ENCODE results near the gene ANKRD53. TPM values are rescaled to one million over a fixed set of nuclear protein-coding genes. Genes with fewer than 3 reads are reported as not detected.

Gene ANKRD53
- total RNA-seq, 1 experiment from 2014 or later: not detected

GRCh38 chr2:70964596-70965386 lies 13.6 kb upstream of the ANKRD53 start:
- DNase-seq (ENCODE audit: low read depth): peak; percentile 75

GRCh38 chr2:70965506-70965905 lies 12.9 kb upstream of the ANKRD53 start:
- no peak for DNase-seq (ENCODE audit: low read depth)

- no peak for DNase-seq (ENCODE audit: low read depth)
These were observed 11.7 kb upstream of the ANKRD53 start for GRCh38 chr2:70966681-70967080.

GRCh38 chr2:70967189-70967588 lies 11.2 kb upstream of the ANKRD53 start:
- no peak for DNase-seq (ENCODE audit: low read depth)

GRCh38 chr2:70974592-70974991 lies 3.8 kb upstream of the ANKRD53 start:
- DNase-seq (ENCODE audit: low read depth): no peak

- no peak for DNase-seq (ENCODE audit: low read depth)
These were observed 3.2 kb upstream of the ANKRD53 start for GRCh38 chr2:70975237-70975636.

GRCh38 chr2:70977605-70978205 lies 725 bp upstream of the ANKRD53 start:
- peak; percentile 67 for DNase-seq (ENCODE audit: low read depth)

GRCh38 chr2:70979180-70979488 lies 704 bp downstream of the ANKRD53 start:
- no peak for DNase-seq (ENCODE audit: low read depth)

GRCh38 chr2:70979626-70980025 lies 1.2 kb downstream of the ANKRD53 start:
- no peak for DNase-seq (ENCODE audit: low read depth)

- no peak for DNase-seq (ENCODE audit: low read depth)
These were observed 3.0 kb downstream of the ANKRD53 start for GRCh38 chr2:70981421-70981820.

- no peak for DNase-seq (ENCODE audit: low read depth)
These were observed 3.7 kb downstream of the ANKRD53 start for GRCh38 chr2:70981866-70982810.

- DNase-seq (ENCODE audit: low read depth): no peak
These were observed 4.5 kb downstream of the ANKRD53 start for GRCh38 chr2:70982971-70983370.

GRCh38 chr2:70983506-70984227 lies 5.2 kb downstream of the ANKRD53 start:
- DNase-seq (ENCODE audit: low read depth): no peak

- DNase-seq (ENCODE audit: low read depth): no peak
These were observed 5.8 kb downstream of the ANKRD53 start for GRCh38 chr2:70984228-70984575.

- DNase-seq (ENCODE audit: low read depth): peak; percentile 73
These were observed 6.3 kb downstream of the ANKRD53 start for GRCh38 chr2:70984576-70985282.

GRCh38 chr2:70985283-70985688 lies 6.9 kb downstream of the ANKRD53 start:
- DNase-seq (ENCODE audit: low read depth): no peak

- DNase-seq (ENCODE audit: low read depth): no peak
These were observed 7.5 kb downstream of the ANKRD53 start for GRCh38 chr2:70985956-70986355.

- DNase-seq (ENCODE audit: low read depth): no peak
These were observed 8.2 kb downstream of the ANKRD53 start for GRCh38 chr2:70986499-70987189.

GRCh38 chr2:70987386-70987785 lies 9.0 kb downstream of the ANKRD53 start:
- DNase-seq (ENCODE audit: low read depth): no peak

- DNase-seq (ENCODE audit: low read depth): no peak
These were observed 9.7 kb downstream of the ANKRD53 start for GRCh38 chr2:70988151-70988550.
